Measurements from ENCODE around the gene RDH5. TPM values are rescaled to one million over a fixed set of nuclear protein-coding genes. Genes with fewer than 3 reads are reported as not detected.

Gene RDH5
- total and polyA plus RNA-seq, 2 of the 13 experiments (the other 11 are each of a cell fraction or from before 2014, with no cell fraction given), result 2.6 to 5.7 TPM

DNA sequence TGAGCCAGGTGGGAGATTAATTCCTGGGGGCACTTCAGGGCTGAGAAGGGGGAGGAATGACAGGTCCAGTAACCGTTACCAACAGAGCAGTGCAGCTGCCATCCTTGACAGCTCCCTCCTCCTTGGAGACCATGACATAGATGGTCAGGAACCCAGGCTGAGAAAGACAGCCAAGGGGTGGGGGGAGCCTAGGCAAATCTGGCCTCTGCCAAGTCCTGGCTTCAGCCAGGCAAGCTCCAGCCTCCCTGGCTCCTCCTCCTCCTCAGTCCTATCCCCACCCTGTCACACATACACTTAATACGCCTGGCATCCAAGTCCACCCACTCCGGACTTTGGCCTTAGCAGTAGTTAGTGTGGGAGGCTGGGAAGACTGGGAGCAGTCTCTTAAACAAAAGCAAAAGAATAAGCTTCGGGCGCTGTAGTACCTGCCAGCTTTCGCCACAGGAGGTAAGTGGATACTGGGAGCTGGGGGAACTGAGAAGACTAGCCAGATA, at the start of gene RDH5 (continued):
- TF ChIP-seq POLR2AphosphoS5 (IDR thresholded peaks at IDR 0.05; ENCODE audit: low read depth, low read length) (0 out of 2 replicates have a peak, but pooled peaks have one; percentile 24), ZNF674 (CRISPR knock-in tag; IDR thresholded peaks at IDR 0.05; ENCODE audit: low read depth) (no peak), ZNF547 (CRISPR knock-in tag; IDR thresholded peaks at IDR 0.05) (no peak), FOXJ3 (CRISPR knock-in tag; IDR thresholded peaks at IDR 0.05; ENCODE audit: borderline replicate concordance) (no peak), DNMT3B (CRISPR knock-in tag; conservative IDR thresholded peaks at IDR 0.05) (no peak; the same call in 1 of the 2 replicates), MYC (CRISPR knock-in tag; IDR thresholded peaks at IDR 0.05; ENCODE audit: borderline replicate concordance) (no peak), YY1 (IDR thresholded peaks at IDR 0.05; ENCODE audit: insufficient read depth, insufficient replicate concordance, low read depth, low read length) (no peak), ATM (IDR thresholded peaks at IDR 0.05; ENCODE audit: borderline replicate concordance) (no peak), ZNF350 (CRISPR knock-in tag; IDR thresholded peaks at IDR 0.05; ENCODE audit: borderline replicate concordance, low read depth) (0 out of 2 replicates have a peak, but pooled peaks have one; percentile 6), ZNF772 (CRISPR knock-in tag; IDR thresholded peaks at IDR 0.05) (no peak), GTF3A (CRISPR knock-in tag; conservative IDR thresholded peaks at IDR 0.05) (no peak), FOSL1 (CRISPR knock-in tag; IDR thresholded peaks at IDR 0.05; ENCODE audit: borderline replicate concordance) (no peak)
- TF ChIP-seq, protein P1, sequence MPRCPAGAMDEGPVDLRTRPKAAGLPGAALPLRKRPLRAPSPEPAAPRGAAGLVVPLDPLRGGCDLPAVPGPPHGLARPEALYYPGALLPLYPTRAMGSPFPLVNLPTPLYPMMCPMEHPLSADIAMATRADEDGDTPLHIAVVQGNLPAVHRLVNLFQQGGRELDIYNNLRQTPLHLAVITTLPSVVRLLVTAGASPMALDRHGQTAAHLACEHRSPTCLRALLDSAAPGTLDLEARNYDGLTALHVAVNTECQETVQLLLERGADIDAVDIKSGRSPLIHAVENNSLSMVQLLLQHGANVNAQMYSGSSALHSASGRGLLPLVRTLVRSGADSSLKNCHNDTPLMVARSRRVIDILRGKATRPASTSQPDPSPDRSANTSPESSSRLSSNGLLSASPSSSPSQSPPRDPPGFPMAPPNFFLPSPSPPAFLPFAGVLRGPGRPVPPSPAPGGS (CRISPR knock-in tag; IDR thresholded peaks at IDR 0.05), result no peak
- TF ChIP-seq, protein P2, sequence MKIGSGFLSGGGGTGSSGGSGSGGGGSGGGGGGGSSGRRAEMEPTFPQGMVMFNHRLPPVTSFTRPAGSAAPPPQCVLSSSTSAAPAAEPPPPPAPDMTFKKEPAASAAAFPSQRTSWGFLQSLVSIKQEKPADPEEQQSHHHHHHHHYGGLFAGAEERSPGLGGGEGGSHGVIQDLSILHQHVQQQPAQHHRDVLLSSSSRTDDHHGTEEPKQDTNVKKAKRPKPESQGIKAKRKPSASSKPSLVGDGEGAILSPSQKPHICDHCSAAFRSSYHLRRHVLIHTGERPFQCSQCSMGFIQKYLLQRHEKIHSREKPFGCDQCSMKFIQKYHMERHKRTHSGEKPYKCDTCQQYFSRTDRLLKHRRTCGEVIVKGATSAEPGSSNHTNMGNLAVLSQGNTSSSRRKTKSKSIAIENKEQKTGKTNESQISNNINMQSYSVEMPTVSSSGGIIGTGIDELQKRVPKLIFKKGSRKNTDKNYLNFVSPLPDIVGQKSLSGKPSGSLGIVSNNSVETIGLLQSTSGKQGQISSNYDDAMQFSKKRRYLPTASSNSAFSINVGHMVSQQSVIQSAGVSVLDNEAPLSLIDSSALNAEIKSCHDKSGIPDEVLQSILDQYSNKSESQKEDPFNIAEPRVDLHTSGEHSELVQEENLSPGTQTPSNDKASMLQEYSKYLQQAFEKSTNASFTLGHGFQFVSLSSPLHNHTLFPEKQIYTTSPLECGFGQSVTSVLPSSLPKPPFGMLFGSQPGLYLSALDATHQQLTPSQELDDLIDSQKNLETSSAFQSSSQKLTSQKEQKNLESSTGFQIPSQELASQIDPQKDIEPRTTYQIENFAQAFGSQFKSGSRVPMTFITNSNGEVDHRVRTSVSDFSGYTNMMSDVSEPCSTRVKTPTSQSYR (CRISPR knock-in tag; IDR thresholded peaks at IDR 0.05; ENCODE audit: borderline replicate concordance), result no peak
- TF ChIP-seq, protein P3, sequence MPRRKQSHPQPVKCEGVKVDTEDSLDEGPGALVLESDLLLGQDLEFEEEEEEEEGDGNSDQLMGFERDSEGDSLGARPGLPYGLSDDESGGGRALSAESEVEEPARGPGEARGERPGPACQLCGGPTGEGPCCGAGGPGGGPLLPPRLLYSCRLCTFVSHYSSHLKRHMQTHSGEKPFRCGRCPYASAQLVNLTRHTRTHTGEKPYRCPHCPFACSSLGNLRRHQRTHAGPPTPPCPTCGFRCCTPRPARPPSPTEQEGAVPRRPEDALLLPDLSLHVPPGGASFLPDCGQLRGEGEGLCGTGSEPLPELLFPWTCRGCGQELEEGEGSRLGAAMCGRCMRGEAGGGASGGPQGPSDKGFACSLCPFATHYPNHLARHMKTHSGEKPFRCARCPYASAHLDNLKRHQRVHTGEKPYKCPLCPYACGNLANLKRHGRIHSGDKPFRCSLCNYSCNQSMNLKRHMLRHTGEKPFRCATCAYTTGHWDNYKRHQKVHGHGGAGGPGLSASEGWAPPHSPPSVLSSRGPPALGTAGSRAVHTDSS (CRISPR knock-in tag; conservative IDR thresholded peaks at IDR 0.05), result no peak
- TF ChIP-seq, protein P4, sequence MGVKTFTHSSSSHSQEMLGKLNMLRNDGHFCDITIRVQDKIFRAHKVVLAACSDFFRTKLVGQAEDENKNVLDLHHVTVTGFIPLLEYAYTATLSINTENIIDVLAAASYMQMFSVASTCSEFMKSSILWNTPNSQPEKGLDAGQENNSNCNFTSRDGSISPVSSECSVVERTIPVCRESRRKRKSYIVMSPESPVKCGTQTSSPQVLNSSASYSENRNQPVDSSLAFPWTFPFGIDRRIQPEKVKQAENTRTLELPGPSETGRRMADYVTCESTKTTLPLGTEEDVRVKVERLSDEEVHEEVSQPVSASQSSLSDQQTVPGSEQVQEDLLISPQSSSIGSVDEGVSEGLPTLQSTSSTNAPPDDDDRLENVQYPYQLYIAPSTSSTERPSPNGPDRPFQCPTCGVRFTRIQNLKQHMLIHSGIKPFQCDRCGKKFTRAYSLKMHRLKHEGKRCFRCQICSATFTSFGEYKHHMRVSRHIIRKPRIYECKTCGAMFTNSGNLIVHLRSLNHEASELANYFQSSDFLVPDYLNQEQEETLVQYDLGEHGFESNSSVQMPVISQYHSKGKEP (CRISPR knock-in tag; IDR thresholded peaks at IDR 0.05), result no peak
- TF ChIP-seq, protein P5, sequence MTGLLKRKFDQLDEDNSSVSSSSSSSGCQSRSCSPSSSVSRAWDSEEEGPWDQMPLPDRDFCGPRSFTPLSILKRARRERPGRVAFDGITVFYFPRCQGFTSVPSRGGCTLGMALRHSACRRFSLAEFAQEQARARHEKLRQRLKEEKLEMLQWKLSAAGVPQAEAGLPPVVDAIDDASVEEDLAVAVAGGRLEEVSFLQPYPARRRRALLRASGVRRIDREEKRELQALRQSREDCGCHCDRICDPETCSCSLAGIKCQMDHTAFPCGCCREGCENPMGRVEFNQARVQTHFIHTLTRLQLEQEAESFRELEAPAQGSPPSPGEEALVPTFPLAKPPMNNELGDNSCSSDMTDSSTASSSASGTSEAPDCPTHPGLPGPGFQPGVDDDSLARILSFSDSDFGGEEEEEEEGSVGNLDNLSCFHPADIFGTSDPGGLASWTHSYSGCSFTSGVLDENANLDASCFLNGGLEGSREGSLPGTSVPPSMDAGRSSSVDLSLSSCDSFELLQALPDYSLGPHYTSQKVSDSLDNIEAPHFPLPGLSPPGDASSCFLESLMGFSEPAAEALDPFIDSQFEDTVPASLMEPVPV (CRISPR knock-in tag; IDR thresholded peaks at IDR 0.05), result no peak
